K562 (cell line): Measurements from ENCODE around the gene SFMBT2. TPM values are rescaled to one million over a fixed set of nuclear protein-coding genes. Genes with fewer than 3 reads are reported as not detected.
A peak's percentile ranks its signal among the peaks of the same experiment; 100 is the strongest.

ENCODE experiments used
- ATAC-seq: fragments of 200-7000 bp; cut with Tn5 transposase; 3 replicates; pipeline ENCODE4 v1.9.1; 2020; ENCODE audit warnings: moderate library complexity
- BruUV-seq: library from RNA; stranded (reverse); fragments of 400-500 nt; replicated peaks from 2 replicates; lab custom pipeline; 2021; lab: Mats Ljungman, UMichigan
- CTCF ChIA-PET: fragments of 300-600 bp; formaldehyde crosslinking; extraction: SDS; loops from one replicate; lab custom pipeline; 2021; ENCODE audit warnings: low intra/inter-chr PET ratio; lab: Yijun Ruan, JAX
- POLR2A ChIA-PET: fragments of 300-600, 350-650 bp; sonication (Branson Sonifier 250); formaldehyde crosslinking; extraction: SDS; loops from one replicate; lab custom pipeline; 2021; ENCODE audit warnings: antibody characterized with exemption, inconsistent platforms; lab: Yijun Ruan, JAX
- DNase-seq, 4 experiments: peaks; one replicate each; pipeline versions ENCODE4 v3.0.0 to v3.0.0-alpha.2; 2011 to 2018; ENCODE audit warnings: low spot score in 3 of 4, mixed read lengths in 3 of 4; ENCODE audit errors: extremely low read depth in 1 of 4
- FAIRE-seq: peaks from 2 replicates; lab custom pipeline; 2011; peaks lifted over from hg19 to GRCh38; lab: Jason Lieb, UNC
- H2AFZ ChIP-seq: 2 replicates; pipeline ENCODE4 v1.6.0; 2011; ENCODE audit warnings: low read depth, low read length, control low read depth, inconsistent platforms
- H3K27ac ChIP-seq: fragments of 200-600 bp; 3 replicates; pipeline ENCODE4 v1.8.0; 2011; ENCODE audit warnings: low read depth, mild to moderate bottlenecking, control low read depth, inconsistent platforms, low read length, moderate library complexity, mixed read lengths; ENCODE audit errors: extremely low read depth
- H3K27me3 ChIP-seq, 2 experiments: fragments of 300-600 bp in 1 of 2; 2 replicates in 1 of 2; 3 replicates in 1 of 2; pipeline versions ENCODE4 v1.6.0 to v1.8.0; 2011; ENCODE audit warnings: inconsistent platforms in 2 of 2, low read length in 2 of 2, mild to moderate bottlenecking in 1 of 2, mixed read lengths in 1 of 2, moderate library complexity in 1 of 2; ENCODE audit not compliant: control insufficient read depth in 2 of 2, insufficient read depth in 2 of 2
- H3K36me3 ChIP-seq: fragments of 300-600 bp; 3 replicates; pipeline ENCODE4 v1.8.0; 2011; ENCODE audit warnings: mild to moderate bottlenecking, low read length, inconsistent platforms; ENCODE audit not compliant: control insufficient read depth, insufficient read depth
- H3K4me1 ChIP-seq, 2 experiments: fragments of 200-600 bp in 1 of 2; replicated peaks in 1 of 2; 2 replicates in 1 of 2; 3 replicates in 1 of 2; pipeline versions ENCODE4 v1.5.1 to v1.8.0; 2011; ENCODE audit warnings: inconsistent platforms in 2 of 2, low read length in 2 of 2, mild to moderate bottlenecking in 1 of 2, mixed read lengths in 1 of 2, moderate library complexity in 1 of 2; ENCODE audit not compliant: control insufficient read depth in 2 of 2, insufficient read depth in 2 of 2
- H3K4me2 ChIP-seq: 2 replicates; pipeline ENCODE4 v1.6.1; 2011; ENCODE audit warnings: low read length, control low read depth, inconsistent platforms, mixed read lengths; ENCODE audit not compliant: insufficient read depth
- H3K4me3 ChIP-seq: fragments of 200-600 bp; sonication (generic), shearing (Covaris generic); 2 replicates; pipeline ENCODE4 v1.5.1; 2016; ENCODE audit warnings: control low read depth, inconsistent platforms
- H3K79me2 ChIP-seq: fragments of 200-600 bp; 3 replicates; pipeline ENCODE4 v1.8.0; 2011; ENCODE audit warnings: low read length, inconsistent platforms; ENCODE audit not compliant: control insufficient read depth, insufficient read depth
- H3K9ac ChIP-seq, 2 experiments: 2 replicates each; pipeline versions ENCODE4 v1.6.0 to v1.6.1; 2011; ENCODE audit warnings: low read depth in 2 of 2, low read length in 2 of 2, control low read depth in 1 of 2, inconsistent platforms in 1 of 2, mild to moderate bottlenecking in 1 of 2, mixed read lengths in 1 of 2; ENCODE audit not compliant: insufficient read depth in 1 of 2
- H3K9me1 ChIP-seq: one replicate; pipeline ENCODE4 v1.6.0; 2011; ENCODE audit warnings: inconsistent platforms, mild to moderate bottlenecking, low read length, moderate library complexity; ENCODE audit not compliant: control insufficient read depth, insufficient read depth
- H3K9me3 ChIP-seq: replicated peaks from 2 replicates; pipeline ENCODE4 v1.5.1; 2011; ENCODE audit warnings: low read depth, low read length, inconsistent platforms; ENCODE audit not compliant: control insufficient read depth, insufficient read depth
- H4K20me1 ChIP-seq: replicated peaks from 2 replicates; pipeline ENCODE4 v1.6.1; 2011; ENCODE audit warnings: low read length, inconsistent platforms, mixed read lengths; ENCODE audit not compliant: control insufficient read depth, insufficient read depth
- ARHGAP35 ChIP-seq: fragments of 450-650 bp; IDR thresholded peaks from 2 replicates; pipeline ENCODE4 v1.6.1; 2018; ENCODE audit not compliant: partially characterized antibody
- DPF2 ChIP-seq: fragments of 450-650 bp; IDR thresholded peaks from 2 replicates; pipeline ENCODE4 v1.6.1; 2016
- FOSL1 ChIP-seq: fragments of 200-800 bp; sonication (Bioruptor generic); conservative IDR thresholded peaks from 2 replicates; pipeline ENCODE4 v1.6.1; 2016; ENCODE audit warnings: missing genetic modification characterization, missing compliant biosample characterization
- FOXJ3 ChIP-seq: sonication (generic); formaldehyde crosslinking; IDR thresholded peaks from 2 replicates; pipeline ENCODE4 v1.4.0; 2020; ENCODE audit warnings: mild to moderate bottlenecking, missing genetic modification reagents
- FOXM1 ChIP-seq, 2 experiments: fragments of 450-650 bp in 1 of 2; sonication (generic) in 1 of 2; formaldehyde crosslinking in 1 of 2; IDR thresholded peaks; 2 replicates each; pipeline versions ENCODE4 v1.6.1 to v1.9.0; 2017 to 2022; ENCODE audit warnings: low read depth in 2 of 2, mild to moderate bottlenecking in 2 of 2, missing genetic modification reagents in 1 of 2, moderate library complexity in 1 of 2
- JUND ChIP-seq, 2 experiments: IDR thresholded peaks; 2 replicates in 1 of 2; 3 replicates in 1 of 2; pipeline ENCODE4 v1.6.1; 2011; ENCODE audit warnings: borderline replicate concordance in 2 of 2, low read depth in 2 of 2, low read length in 2 of 2, improper control_type of control experiment in 1 of 2, missing biosample characterization in 1 of 2, missing genetic modification characterization in 1 of 2, missing genetic modification reagents in 1 of 2
- KLF6 ChIP-seq: fragments of 250-450 bp; sonication (Bioruptor Pico); IDR thresholded peaks from 2 replicates; pipeline ENCODE4 v1.4.0; 2020; ENCODE audit warnings: mild to moderate bottlenecking, moderate library complexity, borderline replicate concordance
- MEIS2 ChIP-seq: fragments of 450-650 bp; IDR thresholded peaks from 2 replicates; pipeline ENCODE4 v1.6.1; 2014; ENCODE audit warnings: mild to moderate bottlenecking; ENCODE audit not compliant: partially characterized antibody
- NFE2 ChIP-seq: IDR thresholded peaks from 2 replicates; pipeline ENCODE4 v1.6.1; 2014; ENCODE audit warnings: antibody characterized with exemption, low read depth
- PKNOX1 ChIP-seq: fragments of 450-650 bp; IDR thresholded peaks from 2 replicates; pipeline ENCODE4 v1.6.1; 2016
- TSC22D4 ChIP-seq: fragments of 450-650 bp; IDR thresholded peaks from 2 replicates; pipeline ENCODE4 v1.6.1; 2016; ENCODE audit warnings: missing genetic modification characterization, missing biosample characterization, control low read depth
- XRCC4 ChIP-seq: IDR thresholded peaks from one replicate; pipeline ENCODE4 v1.6.1; 2011; ENCODE audit not compliant: insufficient read depth, insufficient read length; ENCODE audit errors: extremely low read depth
- ZNF121 ChIP-seq: sonication (generic); formaldehyde crosslinking; conservative IDR thresholded peaks from 2 replicates; pipeline ENCODE4 v1.8.0; 2022; ENCODE audit warnings: missing genetic modification reagents
- ZNF780A ChIP-seq: fragments of 250-450 bp; sonication (Bioruptor Pico); IDR thresholded peaks from 2 replicates; pipeline ENCODE4 v1.5.0; 2021; ENCODE audit warnings: mild to moderate bottlenecking
- WGBS: fragments of 100-300 bp; shearing (Covaris generic); methylation state at CpG from one replicate; pipeline ENCODE4 v1.1.6; 2016; ENCODE audit warnings: low coverage, mixed read lengths; ENCODE audit not compliant: insufficient coverage; ENCODE audit errors: missing lambda C conversion rate; 5-methylcytosine and 5-hydroxymethylcytosine counted together
- in situ Hi-C: fragments of 300-500 bp; cut with MboI; formaldehyde crosslinking; loops from 4 replicates; pipeline ENCODE4 v1.15.0; 2018; ENCODE audit warnings: inconsistent platforms, mixed read lengths
- intact Hi-C: fragments of 100-400 bp; cut with micrococcal nuclease; formaldehyde crosslinking; loops from 2 replicates; pipeline ENCODE4 v1.14.2; 2022
- polyA plus RNA-seq, 8 experiments: library from polyadenylated mRNA; depleted of rRNA in 4 of 8; stranded (reverse) in 5 of 8; unstranded in 3 of 8; fragments of >200 nt; fragmentation: Nextera tagmentation in 2 of 8; fragmentation: Illumina TruSeq in 1 of 8; extraction: Ambion mirVana in 2 of 8; extraction: Trizol in 1 of 8; gene quantifications; 2 replicates each; pipeline versions ENCODE4 v1.2.1 to v1.2.3, GENCODE V29; 2011 to 2014; ENCODE audit warnings: inconsistent platforms in 1 of 8, missing spikeins in 1 of 8
- total RNA-seq, 7 experiments: library from RNA; depleted of rRNA in 6 of 7; stranded (reverse); fragments of >200 nt in 6 of 7; fragmentation: Illumina TruSeq in 2 of 7; extraction: Trizol in 2 of 7; gene quantifications; 2 replicates each; pipeline versions ENCODE4 v1.2.1 to v1.2.3, GENCODE V29; 2011 to 2021; ENCODE audit warnings: low replicate concordance in 1 of 7
- TF ChIP-seq, protein P1 (sequence below): sonication (generic); IDR thresholded peaks from 2 replicates; pipeline ENCODE4 v1.6.1; 2016
- TF ChIP-seq, protein P2 (sequence below), 2 experiments: fragments of 450-650 bp in 1 of 2; sonication (generic) in 1 of 2; formaldehyde crosslinking in 1 of 2; IDR thresholded peaks in 1 of 2; conservative IDR thresholded peaks in 1 of 2; 2 replicates each; pipeline versions ENCODE4 v1.6.1 to v1.8.1; 2016 to 2023; ENCODE audit warnings: mild to moderate bottlenecking in 2 of 2, moderate library complexity in 2 of 2, inconsistent platforms in 1 of 2, missing genetic modification reagents in 1 of 2
- TF ChIP-seq, protein P3 (sequence below): fragments of 250-450 bp; sonication (Bioruptor Pico); IDR thresholded peaks from 2 replicates; pipeline ENCODE4 v1.8.0; 2022; ENCODE audit warnings: moderate library complexity, mild to moderate bottlenecking, inconsistent platforms

The SFMBT2 gene
- total and polyA plus RNA-seq, 9 of the 15 experiments (the other 6 are each of a cell fraction or from before 2014, with no cell fraction given), result 1.2 to 13.6 (median 7.6) TPM

- Histone ChIP-seq H3K4me1 (peaks cover 3 to 8% of the 10 kb centered on the region in 2 experiments; a peak in 2 of 5 replicates), H3K9me1 (no peaks in the 10 kb centered on the region), H3K27me3 (no peaks in the 10 kb centered on the region), H3K9me3 (no peaks in the 10 kb centered on the region), H3K4me2 (no peak overlapping the region), H4K20me1 (no peaks in the 10 kb centered on the region; the same call in 1 of the 2 replicates), H2AFZ (no peak overlapping the region), H3K4me3 (no peak overlapping the region), H3K79me2 (peaks cover 79% of the 10 kb centered on the region), H3K36me3 (no peaks in the 10 kb centered on the region), H3K9ac (no peak overlapping the region), H3K27ac (no peak overlapping the region)
- in situ Hi-C loops, result no loop called here
- 35% methylated on average over 9 of the region's 9 CpGs for WGBS
- FAIRE-seq (no peak), DNase-seq (no peak), ATAC-seq (no peak)
- ChIA-PET POLR2A (interaction anchor here (1.2 kb wide), 1 partner anchor 9 kb away, joined by 4 read pairs; no protein-coding TSS in a partner anchor), CTCF (no interaction called here)
- intact Hi-C loops, result loop anchor here (10.0 kb wide), 1 partner anchor 93 kb away; no protein-coding TSS in a partner anchor
- no TSS peak for BruUV-seq
- TF ChIP-seq JUND (IDR thresholded peaks at IDR 0.05; ENCODE audit: borderline replicate concordance, low read depth, low read length), result no peak
- TF ChIP-seq JUND (tag; IDR thresholded peaks at IDR 0.05; ENCODE audit: borderline replicate concordance, low read depth, low read length), result peak; percentile 39; the same call in 1 of the 3 replicates
- no peak for TF ChIP-seq FOXM1 (IDR thresholded peaks at IDR 0.05; ENCODE audit: low read depth)
- no peak for TF ChIP-seq FOXM1 (CRISPR knock-in tag; IDR thresholded peaks at IDR 0.05; ENCODE audit: low read depth)
- TF ChIP-seq DPF2, result 0 out of 2 replicates have a peak, but pooled peaks have one; percentile 34
- TF ChIP-seq TSC22D4 (tag), result no peak
- no peak for TF ChIP-seq ZNF121 (CRISPR knock-in tag)
- no peak for TF ChIP-seq KLF6
- TF ChIP-seq, protein P1, sequence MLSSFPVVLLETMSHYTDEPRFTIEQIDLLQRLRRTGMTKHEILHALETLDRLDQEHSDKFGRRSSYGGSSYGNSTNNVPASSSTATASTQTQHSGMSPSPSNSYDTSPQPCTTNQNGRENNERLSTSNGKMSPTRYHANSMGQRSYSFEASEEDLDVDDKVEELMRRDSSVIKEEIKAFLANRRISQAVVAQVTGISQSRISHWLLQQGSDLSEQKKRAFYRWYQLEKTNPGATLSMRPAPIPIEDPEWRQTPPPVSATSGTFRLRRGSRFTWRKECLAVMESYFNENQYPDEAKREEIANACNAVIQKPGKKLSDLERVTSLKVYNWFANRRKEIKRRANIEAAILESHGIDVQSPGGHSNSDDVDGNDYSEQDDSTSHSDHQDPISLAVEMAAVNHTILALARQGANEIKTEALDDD, result peak; percentile 35; the same call in 1 of the 2 replicates
- no peak for TF ChIP-seq XRCC4
- TF ChIP-seq, protein P2, sequence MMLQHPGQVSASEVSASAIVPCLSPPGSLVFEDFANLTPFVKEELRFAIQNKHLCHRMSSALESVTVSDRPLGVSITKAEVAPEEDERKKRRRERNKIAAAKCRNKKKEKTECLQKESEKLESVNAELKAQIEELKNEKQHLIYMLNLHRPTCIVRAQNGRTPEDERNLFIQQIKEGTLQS (IDR thresholded peaks at IDR 0.05), result peak; percentile 61
- TF ChIP-seq, protein P2 (CRISPR knock-in tag; conservative IDR thresholded peaks at IDR 0.05), result no peak
- TF ChIP-seq FOSL1 (tag), result peak; percentile 75
- TF ChIP-seq PKNOX1, result peak; percentile 67
- TF ChIP-seq, protein P3, sequence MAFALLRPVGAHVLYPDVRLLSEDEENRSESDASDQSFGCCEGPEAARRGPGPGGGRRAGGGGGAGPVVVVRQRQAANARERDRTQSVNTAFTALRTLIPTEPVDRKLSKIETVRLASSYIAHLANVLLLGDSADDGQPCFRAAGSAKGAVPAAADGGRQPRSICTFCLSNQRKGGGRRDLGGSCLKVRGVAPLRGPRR (CRISPR knock-in tag), result no peak
- no peak for TF ChIP-seq ARHGAP35
- TF ChIP-seq MEIS2, result peak; percentile 90
- no peak for TF ChIP-seq FOXJ3 (CRISPR knock-in tag)
- TF ChIP-seq NFE2, result 0 out of 2 replicates have a peak, but pooled peaks have one; percentile 9
- no peak for TF ChIP-seq ZNF780A (CRISPR knock-in tag)
These were observed 99.5 kb downstream of the SFMBT2 start for GRCh38 chr10:7311218-7311849.
